H1 (cell line): Measurements from ENCODE around the gene IL17RD. TPM values are rescaled to one million over a fixed set of nuclear protein-coding genes. Genes with fewer than 3 reads are reported as not detected.

Experiments used
- BRCA1 ChIP-seq: IDR thresholded peaks from 2 replicates; pipeline ENCODE4 v1.6.1; 2012; ENCODE audit warnings: low read depth, low read length, improper control_type of control experiment
- CTBP2 ChIP-seq: IDR thresholded peaks from 2 replicates; pipeline ENCODE4 v1.7.0; 2011; ENCODE audit warnings: borderline replicate concordance, mild to moderate bottlenecking, moderate library complexity, mixed read lengths, low read length; ENCODE audit not compliant: insufficient read depth, insufficient read length
- KDM1A ChIP-seq: fragments of 200-600, 300-600 bp; sonication (generic); IDR thresholded peaks from 2 replicates; pipeline ENCODE4 v1.7.1; 2016; ENCODE audit warnings: mild to moderate bottlenecking, low read length, borderline replicate concordance
- TAF1 ChIP-seq: IDR thresholded peaks from 2 replicates; pipeline ENCODE4 v1.6.1; 2011; ENCODE audit warnings: mild to moderate bottlenecking, low read depth, low read length
- polyA plus RNA-seq, 7 experiments: library from polyadenylated mRNA; depleted of rRNA in 3 of 7; stranded (reverse) in 5 of 7; unstranded in 2 of 7; fragments of >200 nt in 5 of 7; fragments of 200-250 nt in 2 of 7; gene quantifications; 1 replicate in 5 of 7; 2 replicates in 1 of 7; 4 replicates in 1 of 7; pipeline versions ENCODE4 v1.2.1 to v1.2.3, GENCODE V29; 2011 to 2013; ENCODE audit warnings: missing spikeins in 2 of 7, mixed read lengths in 2 of 7
- total RNA-seq: library from RNA; stranded (reverse); fragmentation: NEBNext Ultra II Directional; extraction: Animal tissue kit (Norgen Biotek cat#: 25700); gene quantifications from 2 replicates; pipeline ENCODE4 v1.2.1, GENCODE V29; 2021
- TF ChIP-seq, protein P1 (sequence below): IDR thresholded peaks from 2 replicates; pipeline ENCODE4 v1.6.1; 2011; ENCODE audit warnings: low read depth, mild to moderate bottlenecking, low read length; ENCODE audit not compliant: insufficient read depth
- TF ChIP-seq, protein P2 (sequence below), 3 experiments: IDR thresholded peaks; 1 replicate in 2 of 3; 2 replicates in 1 of 3; pipeline versions ENCODE4 v1.5.1 to v1.6.1; 2011; ENCODE audit warnings: low read length in 3 of 3, mild to moderate bottlenecking in 3 of 3, inconsistent platforms in 2 of 3, low read depth in 1 of 3, moderate library complexity in 1 of 3; ENCODE audit not compliant: insufficient read depth in 1 of 3; ENCODE audit errors: control extremely low read depth in 1 of 3

IL17RD gene
- total and polyA plus RNA-seq, 2 of the 8 experiments (the other 6 are each of a cell fraction or from before 2014, with no cell fraction given), result 10.9 to 48.9 TPM

DNA sequence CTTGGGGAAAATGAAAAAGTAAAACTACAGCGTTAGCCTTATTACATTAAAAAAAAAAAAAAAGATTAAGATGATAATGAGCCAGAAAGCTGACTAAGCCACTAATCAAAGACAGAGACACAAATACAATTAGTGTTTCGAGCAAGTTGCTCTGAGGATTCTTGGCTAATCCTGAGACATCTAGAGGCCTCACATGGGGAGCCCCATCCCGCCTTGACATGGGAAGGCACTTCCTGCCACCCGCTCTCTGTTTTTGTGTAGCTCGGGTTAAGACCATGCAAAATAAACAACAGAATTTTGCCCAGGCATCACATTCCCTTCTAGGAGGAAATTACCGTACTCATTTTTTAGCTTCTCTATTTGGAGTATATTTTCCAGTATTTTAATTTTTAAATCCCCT is 19.4 kb upstream of the IL17RD start (continued):
- TF ChIP-seq CTBP2 (no peak), TAF1 (no peak), KDM1A (no peak), BRCA1 (no peak)
- TF ChIP-seq, protein P1, sequence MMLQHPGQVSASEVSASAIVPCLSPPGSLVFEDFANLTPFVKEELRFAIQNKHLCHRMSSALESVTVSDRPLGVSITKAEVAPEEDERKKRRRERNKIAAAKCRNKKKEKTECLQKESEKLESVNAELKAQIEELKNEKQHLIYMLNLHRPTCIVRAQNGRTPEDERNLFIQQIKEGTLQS, result no peak
- TF ChIP-seq, protein P2, sequence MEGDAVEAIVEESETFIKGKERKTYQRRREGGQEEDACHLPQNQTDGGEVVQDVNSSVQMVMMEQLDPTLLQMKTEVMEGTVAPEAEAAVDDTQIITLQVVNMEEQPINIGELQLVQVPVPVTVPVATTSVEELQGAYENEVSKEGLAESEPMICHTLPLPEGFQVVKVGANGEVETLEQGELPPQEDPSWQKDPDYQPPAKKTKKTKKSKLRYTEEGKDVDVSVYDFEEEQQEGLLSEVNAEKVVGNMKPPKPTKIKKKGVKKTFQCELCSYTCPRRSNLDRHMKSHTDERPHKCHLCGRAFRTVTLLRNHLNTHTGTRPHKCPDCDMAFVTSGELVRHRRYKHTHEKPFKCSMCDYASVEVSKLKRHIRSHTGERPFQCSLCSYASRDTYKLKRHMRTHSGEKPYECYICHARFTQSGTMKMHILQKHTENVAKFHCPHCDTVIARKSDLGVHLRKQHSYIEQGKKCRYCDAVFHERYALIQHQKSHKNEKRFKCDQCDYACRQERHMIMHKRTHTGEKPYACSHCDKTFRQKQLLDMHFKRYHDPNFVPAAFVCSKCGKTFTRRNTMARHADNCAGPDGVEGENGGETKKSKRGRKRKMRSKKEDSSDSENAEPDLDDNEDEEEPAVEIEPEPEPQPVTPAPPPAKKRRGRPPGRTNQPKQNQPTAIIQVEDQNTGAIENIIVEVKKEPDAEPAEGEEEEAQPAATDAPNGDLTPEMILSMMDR (IDR thresholded peaks at IDR 0.05; ENCODE audit: control extremely low read depth in 1 of 3, insufficient read depth in 1 of 3, low read depth in 1 of 3, low read length in 3 of 3), result no peak
